GM19023 (cell line): ENCODE results near the gene IFI27L1.
A peak's percentile ranks its signal among the peaks of the same experiment; 100 is the strongest.

Experiments used
- ATAC-seq: cut with Tn5 transposase; IDR thresholded peaks from one replicate; pipeline ENCODE4 v1.9.1; 2021; ENCODE audit warnings: mild to moderate bottlenecking, moderate library complexity; ENCODE audit not compliant: unreplicated experiment

IFI27L1 gene

GRCh38 chr14:94077823-94078222, 3.3 kb upstream of the IFI27L1 start:
- no peak for ATAC-seq

GRCh38 chr14:94079891-94080620, 1.1 kb upstream of the IFI27L1 start:
- ATAC-seq: no peak

- ATAC-seq: peak; percentile 24
Observed at GRCh38 chr14:94081386-94081820, 293 bp downstream of the IFI27L1 start.

GRCh38 chr14:94087891-94088290, 6.8 kb downstream of the IFI27L1 start:
- no peak for ATAC-seq

DNA sequence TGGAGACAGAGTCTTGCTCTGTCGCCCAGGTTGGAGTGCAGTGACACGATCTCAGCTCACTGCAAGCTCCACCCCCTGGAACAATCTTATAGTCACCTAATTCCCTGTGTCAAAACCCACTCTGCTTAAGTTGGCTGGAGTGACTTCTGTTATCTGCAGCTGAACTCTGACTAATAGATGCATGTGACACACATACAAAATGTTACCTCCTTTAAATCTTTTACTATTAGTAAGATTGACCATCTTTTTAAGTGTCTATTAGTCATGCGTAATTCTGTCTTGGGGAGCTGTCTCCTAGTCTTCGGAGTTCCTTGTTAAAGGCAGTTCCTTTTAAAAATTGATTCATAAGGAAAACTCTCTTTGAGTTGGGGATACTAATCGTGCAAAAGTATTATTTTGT, 7.4 kb downstream of the IFI27L1 start:
- no peak for ATAC-seq

- ATAC-seq: no peak
Observed at GRCh38 chr14:94089479-94089878, 8.4 kb downstream of the IFI27L1 start.

- no peak for ATAC-seq
Observed at GRCh38 chr14:94093418-94093817, 12.3 kb downstream of the IFI27L1 start.

- no peak for ATAC-seq
Observed at GRCh38 chr14:94097091-94097490, 16.0 kb downstream of the IFI27L1 start.

GRCh38 chr14:94098326-94098992, 17.3 kb downstream of the IFI27L1 start:
- no peak for ATAC-seq

DNA sequence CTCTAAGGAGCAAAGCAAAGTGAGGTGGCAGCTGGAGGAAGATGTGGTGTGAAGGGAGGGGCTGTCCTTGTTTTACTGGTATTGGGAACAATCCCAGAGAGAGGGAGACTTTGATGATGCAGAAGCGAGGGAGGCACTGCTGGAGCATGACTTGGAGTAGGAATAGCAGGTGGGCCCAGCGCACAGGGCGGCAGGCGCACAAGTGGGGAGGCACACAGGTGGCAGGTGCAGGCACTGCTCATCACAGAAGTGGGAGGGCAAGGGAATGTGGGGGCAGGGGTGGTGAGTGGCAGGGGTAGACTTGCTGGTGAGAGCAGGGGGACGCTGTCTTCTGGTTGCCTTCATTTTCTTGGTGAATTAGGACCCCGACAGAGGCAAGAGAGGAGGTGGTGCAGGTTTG, 17.9 kb downstream of the IFI27L1 start:
- no peak for ATAC-seq

DNA sequence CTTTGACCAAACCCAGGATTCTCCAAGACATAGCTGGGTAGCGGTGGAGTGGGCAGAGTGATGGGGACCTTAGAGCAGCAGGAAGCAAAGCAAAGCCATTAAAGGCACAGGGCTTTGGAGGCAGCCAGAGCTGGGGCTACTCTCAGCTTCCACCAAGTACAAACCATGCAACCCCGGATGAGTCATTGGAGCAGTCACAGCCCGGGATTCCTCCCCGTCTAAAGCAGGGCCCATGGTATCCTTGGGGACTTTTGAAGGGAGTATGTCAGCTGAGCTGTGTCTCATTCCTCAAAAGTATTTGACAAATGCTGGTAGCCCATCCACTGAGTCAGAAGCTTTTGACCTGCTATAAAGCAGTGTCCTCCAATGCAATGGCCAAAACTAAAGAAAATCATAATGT, 19.7 kb downstream of the IFI27L1 start:
- no peak for ATAC-seq

- no peak for ATAC-seq
Observed at GRCh38 chr14:94101748-94102147, 20.6 kb downstream of the IFI27L1 start.

- no peak for ATAC-seq
Observed at GRCh38 chr14:94102768-94103482, 21.8 kb downstream of the IFI27L1 start.

GRCh38 chr14:94103554-94104150, 22.5 kb downstream of the IFI27L1 start:
- no peak for ATAC-seq

GRCh38 chr14:94104731-94105130, 23.6 kb downstream of the IFI27L1 start:
- ATAC-seq: no peak

- no peak for ATAC-seq
Observed at GRCh38 chr14:94109915-94110250, 28.8 kb downstream of the IFI27L1 start.

DNA sequence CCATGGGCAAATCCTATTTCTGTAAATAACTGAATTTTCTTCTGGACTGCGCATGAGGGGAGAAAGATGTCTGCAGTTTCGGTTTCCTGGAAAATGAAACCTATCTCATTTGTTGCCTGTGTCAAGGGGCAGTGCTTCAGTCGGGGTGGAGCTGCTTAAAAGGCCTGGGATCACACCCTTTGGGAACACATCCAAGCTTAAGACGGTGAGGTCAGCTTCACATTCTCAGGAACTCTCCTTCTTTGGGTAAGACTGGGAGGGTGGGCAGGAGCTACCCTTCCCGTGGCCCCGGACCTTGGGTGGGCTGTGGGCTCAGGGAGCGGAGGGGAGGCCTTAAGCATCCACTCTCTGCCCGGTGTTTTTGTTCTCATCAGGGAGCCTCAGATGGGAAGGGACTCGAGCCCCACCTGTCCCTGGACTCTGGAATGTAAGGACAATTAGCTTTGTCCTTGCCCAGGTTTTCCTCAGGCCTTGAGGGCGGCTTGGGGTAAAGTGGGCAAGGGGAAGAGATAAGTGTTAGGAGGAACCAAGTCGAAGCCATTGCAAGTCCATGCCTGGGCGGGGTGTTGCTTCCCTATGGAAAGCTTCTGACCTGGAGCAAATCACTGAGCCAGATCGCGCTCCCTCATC, 29.6 kb downstream of the IFI27L1 start, which contains the start of gene IFI27:
Gene IFI27 (plus strand): TSS at position 185 of the 630 bp plus-strand sequence.
- no peak for ATAC-seq

DNA sequence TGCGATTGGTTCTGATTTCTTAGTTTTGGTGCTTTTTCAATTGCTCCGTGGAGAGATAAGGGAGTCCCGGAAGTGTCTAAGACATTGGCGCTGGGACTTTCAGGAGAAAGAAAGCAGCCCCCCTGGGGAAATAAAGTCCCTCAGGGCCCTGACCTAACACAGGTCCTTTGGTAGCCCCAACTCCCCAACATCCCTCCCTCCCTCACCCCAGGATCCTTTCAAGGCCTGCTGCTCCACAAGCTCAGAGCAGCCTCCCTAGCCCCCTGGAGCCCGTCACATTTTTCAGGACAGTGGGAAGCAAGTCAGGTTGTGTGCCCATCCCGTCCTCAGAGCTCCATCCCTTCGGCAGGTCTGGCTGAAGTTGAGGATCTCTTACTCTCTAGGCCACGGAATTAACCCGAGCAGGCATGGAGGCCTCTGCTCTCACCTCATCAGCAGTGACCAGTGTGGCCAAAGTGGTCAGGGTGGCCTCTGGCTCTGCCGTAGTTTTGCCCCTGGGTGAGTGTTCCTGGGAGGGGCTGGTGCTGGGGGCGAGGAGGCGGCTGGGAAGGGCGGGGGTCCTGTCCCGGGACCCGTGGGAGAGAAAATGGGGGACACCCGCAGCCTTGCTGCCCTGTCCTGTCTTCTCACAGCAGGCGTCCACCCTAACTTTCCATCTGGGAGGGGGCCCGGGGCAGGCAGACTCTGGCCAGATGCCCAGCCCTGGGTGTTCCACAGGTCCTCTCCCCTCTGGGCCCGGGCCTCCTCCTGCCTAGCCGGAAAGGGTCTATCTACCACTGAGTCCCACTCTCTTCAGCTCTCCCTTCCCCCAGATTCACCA, 30.4 kb downstream of the IFI27L1 start:
- no peak for ATAC-seq

- no peak for ATAC-seq
Observed at GRCh38 chr14:94112513-94113063, 31.5 kb downstream of the IFI27L1 start.

GRCh38 chr14:94113073-94113472, 32.0 kb downstream of the IFI27L1 start:
- ATAC-seq: no peak
